Measurements from ENCODE around the gene VPS33B.
"Not testable (repeated sequence)": the region's sequence is repeated elsewhere in the genome, so short reads cannot be mapped to it uniquely, and the experiment has no call there.

The VPS33B gene

GRCh38 chr15:91039996-91040395 is 17.6 kb upstream of the VPS33B start:
- no peak overlapping the region for H3K4me3 ChIP-seq (ENCODE audit: low read length)
- DNase-seq (ENCODE audit: low read depth, low spot score): no peak

GRCh38 chr15:91032919-91033803 is 10.8 kb upstream of the VPS33B start:
- H3K4me3 ChIP-seq (ENCODE audit: low read length): no peak overlapping the region
- no peak for DNase-seq (ENCODE audit: low read depth, low spot score)

GRCh38 chr15:91031796-91032195 is 9.4 kb upstream of the VPS33B start:
- DNase-seq (ENCODE audit: low read depth, low spot score): no peak
- H3K4me3 ChIP-seq (ENCODE audit: low read length): no peak overlapping the region

- no peak for DNase-seq (ENCODE audit: low read depth, low spot score)
- no peak overlapping the region for H3K4me3 ChIP-seq (ENCODE audit: low read length)
Observed at GRCh38 chr15:91027677-91028076, 5.3 kb upstream of the VPS33B start.

- no peak for DNase-seq (ENCODE audit: low read depth, low spot score)
- no peak overlapping the region for H3K4me3 ChIP-seq (ENCODE audit: low read length)
Observed at GRCh38 chr15:91023720-91024119, 1.3 kb upstream of the VPS33B start.

GRCh38 chr15:91022832-91023129 is 387 bp upstream of the VPS33B start:
- DNase-seq (ENCODE audit: low read depth, low spot score): no peak

GRCh38 chr15:91021516-91022074 is 799 bp downstream of the VPS33B start:
- DNase-seq (ENCODE audit: low read depth, low spot score): no peak
- peak overlapping the region; percentile 87 for H3K4me3 ChIP-seq (ENCODE audit: low read length)

More at GRCh38 chr15:91022832-91023129, 387 bp upstream of the VPS33B start:
- H3K4me3 ChIP-seq (ENCODE audit: low read length): peak overlapping the region; percentile 87

- no peak for DNase-seq (ENCODE audit: low read depth, low spot score)
Observed at GRCh38 chr15:91018158-91018557, 4.2 kb downstream of the VPS33B start.

GRCh38 chr15:91017716-91018115 is 4.7 kb downstream of the VPS33B start:
- H3K4me3 ChIP-seq (ENCODE audit: low read length): no peak overlapping the region
- DNase-seq (ENCODE audit: low read depth, low spot score): no peak

More at GRCh38 chr15:91018158-91018557, 4.2 kb downstream of the VPS33B start:
- H3K4me3 ChIP-seq (ENCODE audit: low read length): no peak overlapping the region

GRCh38 chr15:91013701-91014100 is 8.7 kb downstream of the VPS33B start:
- DNase-seq (ENCODE audit: low read depth, low spot score): not testable (repeated sequence)

GRCh38 chr15:91007266-91007665 is 15.1 kb downstream of the VPS33B start:
- H3K4me3 ChIP-seq (ENCODE audit: low read length): no peak overlapping the region
- DNase-seq (ENCODE audit: low read depth, low spot score): no peak

More at GRCh38 chr15:91013701-91014100, 8.7 kb downstream of the VPS33B start:
- H3K4me3 ChIP-seq (ENCODE audit: low read length): not testable (repeated sequence)

GRCh38 chr15:91001209-91001608 is 21.2 kb downstream of the VPS33B start:
- no peak for DNase-seq (ENCODE audit: low read depth, low spot score)
- no peak overlapping the region for H3K4me3 ChIP-seq (ENCODE audit: low read length)

GRCh38 chr15:90998737-90999136 is 23.7 kb downstream of the VPS33B start:
- no peak overlapping the region for H3K4me3 ChIP-seq (ENCODE audit: low read length)
- DNase-seq (ENCODE audit: low read depth, low spot score): no peak

GRCh38 chr15:90994417-90995311 is 27.7 kb downstream of the VPS33B start, which contains the start of gene PRC1:
TSS of gene PRC1 (minus strand) at chr15:90994535. CDS start at chr15:90994417, 118 bp downstream.
- H3K4me3 ChIP-seq (ENCODE audit: low read length): peak within 1 kb of the TSS; percentile 80
- peak; percentile 94 for DNase-seq (ENCODE audit: low read depth, low spot score)

- peak overlapping the region; percentile 80 for H3K4me3 ChIP-seq (ENCODE audit: low read length)
- no peak for DNase-seq (ENCODE audit: low read depth, low spot score)
Observed at GRCh38 chr15:90994059-90994416, 28.4 kb downstream of the VPS33B start.

- no peak overlapping the region for H3K4me3 ChIP-seq (ENCODE audit: low read length)
- DNase-seq (ENCODE audit: low read depth, low spot score): no peak
Observed at GRCh38 chr15:90991587-90992285, 30.7 kb downstream of the VPS33B start.

GRCh38 chr15:90990446-90990845 is 31.9 kb downstream of the VPS33B start:
- no peak overlapping the region for H3K4me3 ChIP-seq (ENCODE audit: low read length)
- no peak for DNase-seq (ENCODE audit: low read depth, low spot score)

- H3K4me3 ChIP-seq (ENCODE audit: low read length): no peak overlapping the region
- DNase-seq (ENCODE audit: low read depth, low spot score): no peak
Observed at GRCh38 chr15:90989040-90989768, 33.2 kb downstream of the VPS33B start.

Measured in Jurkat, Clone E6-1 (cell line).